Measurements from ENCODE around the gene MR1.

The MR1 gene

DNA sequence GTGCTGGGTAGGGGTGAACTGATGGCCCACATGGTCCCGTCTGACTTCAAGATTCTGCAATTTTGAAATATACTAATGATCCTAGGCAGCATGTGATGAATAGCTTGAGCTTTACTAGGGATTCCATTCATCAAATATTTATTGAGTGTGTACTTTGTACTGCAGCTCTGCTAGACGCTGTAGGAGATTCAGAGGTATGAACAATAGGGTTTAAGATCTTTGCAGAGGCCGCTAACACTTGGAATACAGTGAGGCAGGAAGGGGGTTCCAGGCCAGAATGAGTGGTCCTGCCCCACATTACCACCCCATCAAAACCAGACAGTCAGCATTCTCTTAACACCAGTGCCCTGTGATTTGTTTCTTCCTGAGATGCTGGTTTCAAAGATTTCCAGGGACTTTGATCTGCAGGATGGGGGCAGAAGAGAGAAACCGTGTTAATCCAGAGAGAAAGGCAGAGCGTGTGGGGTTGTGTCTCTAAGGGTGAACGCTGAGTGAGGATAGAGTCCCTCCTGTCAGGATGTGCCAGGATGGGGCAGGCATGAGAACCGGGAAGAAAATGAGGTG lies 74.6 kb downstream of the MR1 start:
- Histone ChIP-seq H3K27ac (ENCODE audit: extremely low read depth, low read depth, low read length) (no peak overlapping the region), H3K36me3 (ENCODE audit: control insufficient read depth in 2 of 2, insufficient read depth in 1 of 2, low read length in 2 of 2) (no peaks in the 10 kb centered on the region), H3K4me1 (ENCODE audit: control insufficient read depth, insufficient read depth, low read length) (peaks cover 10% of the 10 kb centered on the region), H3K4me3 (ENCODE audit: low read depth, low read length) (no peak overlapping the region), H3K9me3 (ENCODE audit: control insufficient read depth, insufficient read depth, low read depth, low read length) (no peaks in the 10 kb centered on the region)
- TF ChIP-seq, protein P1, sequence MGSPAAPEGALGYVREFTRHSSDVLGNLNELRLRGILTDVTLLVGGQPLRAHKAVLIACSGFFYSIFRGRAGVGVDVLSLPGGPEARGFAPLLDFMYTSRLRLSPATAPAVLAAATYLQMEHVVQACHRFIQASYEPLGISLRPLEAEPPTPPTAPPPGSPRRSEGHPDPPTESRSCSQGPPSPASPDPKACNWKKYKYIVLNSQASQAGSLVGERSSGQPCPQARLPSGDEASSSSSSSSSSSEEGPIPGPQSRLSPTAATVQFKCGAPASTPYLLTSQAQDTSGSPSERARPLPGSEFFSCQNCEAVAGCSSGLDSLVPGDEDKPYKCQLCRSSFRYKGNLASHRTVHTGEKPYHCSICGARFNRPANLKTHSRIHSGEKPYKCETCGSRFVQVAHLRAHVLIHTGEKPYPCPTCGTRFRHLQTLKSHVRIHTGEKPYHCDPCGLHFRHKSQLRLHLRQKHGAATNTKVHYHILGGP (tag by site-specific recombination; IDR thresholded peaks at IDR 0.05): no peak
- TF ChIP-seq ZNF155 (tag by site-specific recombination; IDR thresholded peaks at IDR 0.05): no peak
- TF ChIP-seq ZNF837 (tag by site-specific recombination; IDR thresholded peaks at IDR 0.05): no peak
- TF ChIP-seq, protein P2, sequence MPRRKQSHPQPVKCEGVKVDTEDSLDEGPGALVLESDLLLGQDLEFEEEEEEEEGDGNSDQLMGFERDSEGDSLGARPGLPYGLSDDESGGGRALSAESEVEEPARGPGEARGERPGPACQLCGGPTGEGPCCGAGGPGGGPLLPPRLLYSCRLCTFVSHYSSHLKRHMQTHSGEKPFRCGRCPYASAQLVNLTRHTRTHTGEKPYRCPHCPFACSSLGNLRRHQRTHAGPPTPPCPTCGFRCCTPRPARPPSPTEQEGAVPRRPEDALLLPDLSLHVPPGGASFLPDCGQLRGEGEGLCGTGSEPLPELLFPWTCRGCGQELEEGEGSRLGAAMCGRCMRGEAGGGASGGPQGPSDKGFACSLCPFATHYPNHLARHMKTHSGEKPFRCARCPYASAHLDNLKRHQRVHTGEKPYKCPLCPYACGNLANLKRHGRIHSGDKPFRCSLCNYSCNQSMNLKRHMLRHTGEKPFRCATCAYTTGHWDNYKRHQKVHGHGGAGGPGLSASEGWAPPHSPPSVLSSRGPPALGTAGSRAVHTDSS (tag by site-specific recombination; IDR thresholded peaks at IDR 0.05): no peak
- TF ChIP-seq, protein P3, sequence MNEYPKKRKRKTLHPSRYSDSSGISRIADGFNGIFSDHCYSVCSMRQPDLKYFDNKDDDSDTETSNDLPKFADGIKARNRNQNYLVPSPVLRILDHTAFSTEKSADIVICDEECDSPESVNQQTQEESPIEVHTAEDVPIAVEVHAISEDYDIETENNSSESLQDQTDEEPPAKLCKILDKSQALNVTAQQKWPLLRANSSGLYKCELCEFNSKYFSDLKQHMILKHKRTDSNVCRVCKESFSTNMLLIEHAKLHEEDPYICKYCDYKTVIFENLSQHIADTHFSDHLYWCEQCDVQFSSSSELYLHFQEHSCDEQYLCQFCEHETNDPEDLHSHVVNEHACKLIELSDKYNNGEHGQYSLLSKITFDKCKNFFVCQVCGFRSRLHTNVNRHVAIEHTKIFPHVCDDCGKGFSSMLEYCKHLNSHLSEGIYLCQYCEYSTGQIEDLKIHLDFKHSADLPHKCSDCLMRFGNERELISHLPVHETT (tag by site-specific recombination; IDR thresholded peaks at IDR 0.05): no peak
- TF ChIP-seq, protein P4, sequence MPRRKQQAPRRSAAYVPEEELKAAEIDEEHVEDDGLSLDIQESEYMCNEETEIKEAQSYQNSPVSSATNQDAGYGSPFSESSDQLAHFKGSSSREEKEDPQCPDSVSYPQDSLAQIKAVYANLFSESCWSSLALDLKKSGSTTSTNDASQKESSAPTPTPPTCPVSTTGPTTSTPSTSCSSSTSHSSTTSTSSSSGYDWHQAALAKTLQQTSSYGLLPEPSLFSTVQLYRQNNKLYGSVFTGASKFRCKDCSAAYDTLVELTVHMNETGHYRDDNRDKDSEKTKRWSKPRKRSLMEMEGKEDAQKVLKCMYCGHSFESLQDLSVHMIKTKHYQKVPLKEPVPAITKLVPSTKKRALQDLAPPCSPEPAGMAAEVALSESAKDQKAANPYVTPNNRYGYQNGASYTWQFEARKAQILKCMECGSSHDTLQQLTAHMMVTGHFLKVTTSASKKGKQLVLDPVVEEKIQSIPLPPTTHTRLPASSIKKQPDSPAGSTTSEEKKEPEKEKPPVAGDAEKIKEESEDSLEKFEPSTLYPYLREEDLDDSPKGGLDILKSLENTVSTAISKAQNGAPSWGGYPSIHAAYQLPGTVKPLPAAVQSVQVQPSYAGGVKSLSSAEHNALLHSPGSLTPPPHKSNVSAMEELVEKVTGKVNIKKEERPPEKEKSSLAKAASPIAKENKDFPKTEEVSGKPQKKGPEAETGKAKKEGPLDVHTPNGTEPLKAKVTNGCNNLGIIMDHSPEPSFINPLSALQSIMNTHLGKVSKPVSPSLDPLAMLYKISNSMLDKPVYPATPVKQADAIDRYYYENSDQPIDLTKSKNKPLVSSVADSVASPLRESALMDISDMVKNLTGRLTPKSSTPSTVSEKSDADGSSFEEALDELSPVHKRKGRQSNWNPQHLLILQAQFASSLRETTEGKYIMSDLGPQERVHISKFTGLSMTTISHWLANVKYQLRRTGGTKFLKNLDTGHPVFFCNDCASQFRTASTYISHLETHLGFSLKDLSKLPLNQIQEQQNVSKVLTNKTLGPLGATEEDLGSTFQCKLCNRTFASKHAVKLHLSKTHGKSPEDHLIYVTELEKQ (tag by site-specific recombination; IDR thresholded peaks at IDR 0.05; ENCODE audit: borderline replicate concordance): no peak
- TF ChIP-seq TRIM28 (IDR thresholded peaks at IDR 0.05; ENCODE audit: borderline replicate concordance, low read length): no peak
- no peak for TF ChIP-seq ZNF274 (IDR thresholded peaks at IDR 0.05; ENCODE audit: low read length)
- TF ChIP-seq ZNF274 (tag by site-specific recombination; IDR thresholded peaks at IDR 0.05; ENCODE audit: borderline replicate concordance): no peak
- no peak for TF ChIP-seq KLF9 (tag by site-specific recombination; IDR thresholded peaks at IDR 0.05; ENCODE audit: low read depth)
- TF ChIP-seq ZNF202 (tag by site-specific recombination; IDR thresholded peaks at IDR 0.05; ENCODE audit: borderline replicate concordance): no peak
- TF ChIP-seq ZSCAN16 (tag by site-specific recombination; IDR thresholded peaks at IDR 0.05): no peak
- TF ChIP-seq, protein P5, sequence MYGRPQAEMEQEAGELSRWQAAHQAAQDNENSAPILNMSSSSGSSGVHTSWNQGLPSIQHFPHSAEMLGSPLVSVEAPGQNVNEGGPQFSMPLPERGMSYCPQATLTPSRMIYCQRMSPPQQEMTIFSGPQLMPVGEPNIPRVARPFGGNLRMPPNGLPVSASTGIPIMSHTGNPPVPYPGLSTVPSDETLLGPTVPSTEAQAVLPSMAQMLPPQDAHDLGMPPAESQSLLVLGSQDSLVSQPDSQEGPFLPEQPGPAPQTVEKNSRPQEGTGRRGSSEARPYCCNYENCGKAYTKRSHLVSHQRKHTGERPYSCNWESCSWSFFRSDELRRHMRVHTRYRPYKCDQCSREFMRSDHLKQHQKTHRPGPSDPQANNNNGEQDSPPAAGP (tag by site-specific recombination; IDR thresholded peaks at IDR 0.05): no peak
- TF ChIP-seq ZNF626 (tag by site-specific recombination; IDR thresholded peaks at IDR 0.05): no peak
- TF ChIP-seq ZFP3 (tag by site-specific recombination; IDR thresholded peaks at IDR 0.05; ENCODE audit: low read depth): no peak
- TF ChIP-seq, protein P6, sequence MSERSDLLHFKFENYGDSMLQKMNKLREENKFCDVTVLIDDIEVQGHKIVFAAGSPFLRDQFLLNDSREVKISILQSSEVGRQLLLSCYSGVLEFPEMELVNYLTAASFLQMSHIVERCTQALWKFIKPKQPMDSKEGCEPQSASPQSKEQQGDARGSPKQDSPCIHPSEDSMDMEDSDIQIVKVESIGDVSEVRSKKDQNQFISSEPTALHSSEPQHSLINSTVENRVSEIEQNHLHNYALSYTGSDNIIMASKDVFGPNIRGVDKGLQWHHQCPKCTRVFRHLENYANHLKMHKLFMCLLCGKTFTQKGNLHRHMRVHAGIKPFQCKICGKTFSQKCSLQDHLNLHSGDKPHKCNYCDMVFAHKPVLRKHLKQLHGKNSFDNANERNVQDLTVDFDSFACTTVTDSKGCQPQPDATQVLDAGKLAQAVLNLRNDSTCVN (tag by site-specific recombination; optimal IDR thresholded peaks at IDR 0.05): no peak
- ChIA-PET CTCF (interaction anchor here (2.5 kb wide), 1 partner anchor 34 kb away, joined by 12 read pairs; no protein-coding TSS in a partner anchor), POLR2A (interaction anchor here (1.5 kb wide), 1 partner anchor 9 kb away, joined by 6 read pairs; no protein-coding TSS in a partner anchor)

All from HEK293 (cell line).